ENCODE measurements around the gene FAM110A.
"Not testable (repeated sequence)": the region's sequence is repeated elsewhere in the genome, so short reads cannot be mapped to it uniquely, and the experiment has no call there.

Gene FAM110A

DNA sequence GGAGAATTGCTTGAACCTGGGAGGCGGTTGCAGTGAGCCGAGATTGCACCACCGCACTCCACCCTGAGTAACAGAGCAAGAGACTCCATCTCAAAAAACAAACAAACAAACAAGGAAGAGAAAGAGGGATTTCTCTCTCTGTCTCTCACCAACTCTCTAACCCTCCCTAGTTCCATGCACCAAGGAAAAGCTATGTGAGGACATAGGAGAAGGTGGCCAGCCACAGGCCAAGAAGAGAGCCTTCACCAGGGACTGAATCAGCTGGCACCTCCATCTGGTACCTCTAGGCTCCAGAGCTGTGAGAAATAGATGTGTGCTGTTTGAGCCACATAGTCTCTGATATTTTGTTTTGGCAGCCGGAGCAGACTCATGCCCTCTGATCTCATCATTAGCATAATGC is 9.0 kb upstream of the FAM110A start:
- DNase-seq = no peak

DNA sequence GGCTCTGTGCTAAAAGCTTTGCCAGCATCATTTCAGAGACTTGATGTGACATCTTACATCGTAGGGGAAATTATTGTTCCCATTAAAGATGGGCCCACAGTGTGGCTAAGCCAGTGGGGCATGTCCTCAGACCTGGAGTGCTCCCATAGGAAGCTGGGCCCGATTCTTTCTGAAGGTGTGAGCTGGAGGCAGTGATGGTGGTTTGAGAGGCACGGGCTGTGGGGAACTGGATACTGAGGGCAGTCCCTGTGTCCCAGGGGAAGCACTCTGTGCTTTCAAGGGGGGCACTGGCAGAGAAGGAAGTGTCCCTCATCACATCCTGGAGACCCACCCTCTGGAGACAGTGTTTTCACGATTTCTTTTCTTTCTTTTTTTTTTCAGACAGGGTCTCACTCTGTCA is 8.6 kb upstream of the FAM110A start:
- no peak for DNase-seq

DNA sequence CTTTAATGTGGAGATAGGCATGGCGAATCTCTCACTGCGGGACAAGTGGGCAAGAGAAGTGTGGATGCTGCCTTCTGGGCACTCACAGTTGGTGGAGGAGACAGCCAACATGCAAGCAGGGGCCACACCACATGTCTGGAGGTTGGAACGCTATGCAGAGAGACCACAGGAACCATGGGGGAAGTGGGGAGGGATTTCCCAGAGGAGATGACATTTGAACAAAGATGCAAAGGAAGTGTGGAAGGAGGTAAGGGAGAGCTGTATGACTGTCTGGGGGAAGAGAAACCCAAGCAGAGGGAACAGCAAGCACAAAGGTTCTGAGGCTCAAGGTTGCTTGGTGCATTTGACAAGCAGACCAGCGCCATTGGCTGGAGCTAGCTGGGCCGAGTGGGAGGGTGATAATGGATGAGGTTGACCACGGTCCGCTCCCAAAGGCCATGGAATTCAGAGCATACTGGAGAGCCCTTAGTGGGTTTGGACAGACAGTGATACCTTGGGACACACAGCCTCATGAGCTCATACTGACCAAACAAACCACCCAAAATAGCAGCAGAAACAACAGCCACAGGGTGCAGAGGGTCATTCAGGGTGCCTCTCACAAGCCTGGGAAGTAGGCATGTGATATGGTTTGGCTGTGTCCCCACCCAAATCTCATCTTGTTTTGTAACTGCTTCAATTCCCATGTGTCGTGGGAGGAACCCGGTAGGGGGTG is 7.6 kb upstream of the FAM110A start:
- no peak for DNase-seq

DNA sequence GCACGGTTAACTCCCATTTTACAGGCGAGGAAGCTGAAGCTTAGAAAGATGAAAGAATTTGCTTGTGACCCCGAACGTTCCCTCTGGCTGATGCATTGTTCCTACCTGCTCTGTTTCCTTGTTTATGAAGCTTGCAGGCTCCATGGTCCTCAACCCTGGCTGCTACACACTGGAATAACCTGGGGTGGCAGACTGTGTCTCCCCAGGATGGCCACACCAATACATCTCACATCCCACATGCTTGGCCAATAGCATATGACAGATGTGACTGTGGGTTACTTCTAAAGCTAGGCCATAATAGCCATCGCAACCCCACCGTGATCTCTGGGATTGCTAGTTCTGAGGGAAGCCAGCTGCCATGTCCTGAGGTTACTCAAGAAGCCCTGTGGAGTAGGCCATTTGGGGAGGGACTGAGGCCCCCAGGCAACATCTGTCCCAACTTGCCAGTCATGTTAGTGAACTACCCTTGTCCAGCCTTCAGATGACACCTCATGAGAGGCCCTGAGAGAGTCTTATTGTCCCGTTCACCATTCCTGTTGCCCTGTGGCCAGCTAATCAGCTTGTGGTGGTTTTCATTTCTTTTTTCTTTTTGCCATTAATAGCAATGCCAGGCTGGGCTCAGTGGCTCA is 6.7 kb upstream of the FAM110A start:
- DNase-seq = no peak

DNA sequence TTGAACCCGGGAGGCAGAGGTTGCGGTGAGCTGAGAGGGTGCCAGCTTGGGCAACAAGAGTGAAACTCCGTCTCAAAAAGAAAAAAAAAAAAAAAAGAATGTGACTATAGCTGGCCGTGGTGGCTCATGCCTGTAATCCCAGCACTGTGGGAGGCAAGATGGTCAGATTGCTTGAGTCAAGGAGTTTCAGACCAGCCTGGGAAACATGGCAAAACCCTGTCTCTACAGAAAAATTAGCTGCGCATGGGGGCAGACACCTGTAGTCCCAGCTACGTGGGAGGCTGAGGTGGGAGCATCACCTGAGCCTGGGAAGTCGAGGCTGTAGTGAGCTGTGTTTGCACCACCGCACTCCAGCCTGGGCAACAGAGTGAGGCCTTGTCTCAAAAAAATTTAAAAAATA is 5.5 kb upstream of the FAM110A start:
- DNase-seq = not testable (repeated sequence)

DNA sequence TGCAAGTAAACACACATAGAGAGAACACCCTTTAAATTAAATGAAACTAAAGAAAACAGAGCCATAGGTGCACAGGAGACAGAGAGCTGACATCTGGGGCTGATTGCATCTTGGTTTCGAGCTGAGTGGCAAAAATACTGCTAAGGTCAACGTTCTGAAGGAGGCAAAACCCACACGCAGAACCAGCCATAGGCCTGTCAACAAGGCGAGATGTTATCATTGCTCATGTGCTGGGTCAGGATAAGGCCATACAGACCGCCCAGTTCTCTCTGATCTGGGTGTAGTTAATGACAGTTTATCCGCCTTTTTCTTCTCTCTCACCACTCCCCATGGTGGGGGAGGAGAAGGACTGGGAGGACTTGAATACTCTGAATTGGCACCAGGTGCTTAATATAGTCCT is 4.5 kb upstream of the FAM110A start:
- DNase-seq = no peak

DNA sequence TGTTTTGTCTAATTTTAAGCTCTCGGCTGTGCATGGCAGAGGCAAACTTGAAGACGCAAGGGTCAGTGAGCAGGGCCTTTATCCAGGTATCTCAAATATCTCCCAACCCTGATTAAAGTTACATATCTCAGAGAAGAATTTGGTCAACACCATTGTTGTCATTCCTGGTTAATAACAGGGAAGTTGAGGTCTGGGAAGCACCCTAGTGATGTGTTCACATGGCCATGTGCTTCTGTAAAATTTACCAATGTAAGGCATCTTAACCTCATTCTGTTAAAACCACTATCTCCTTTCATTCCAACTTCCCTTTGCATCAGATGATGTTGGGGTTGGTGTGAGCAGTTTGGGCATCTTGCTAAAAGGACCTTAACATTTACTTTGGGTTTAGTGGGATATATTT is 4.0 kb upstream of the FAM110A start:
- no peak for DNase-seq

DNA sequence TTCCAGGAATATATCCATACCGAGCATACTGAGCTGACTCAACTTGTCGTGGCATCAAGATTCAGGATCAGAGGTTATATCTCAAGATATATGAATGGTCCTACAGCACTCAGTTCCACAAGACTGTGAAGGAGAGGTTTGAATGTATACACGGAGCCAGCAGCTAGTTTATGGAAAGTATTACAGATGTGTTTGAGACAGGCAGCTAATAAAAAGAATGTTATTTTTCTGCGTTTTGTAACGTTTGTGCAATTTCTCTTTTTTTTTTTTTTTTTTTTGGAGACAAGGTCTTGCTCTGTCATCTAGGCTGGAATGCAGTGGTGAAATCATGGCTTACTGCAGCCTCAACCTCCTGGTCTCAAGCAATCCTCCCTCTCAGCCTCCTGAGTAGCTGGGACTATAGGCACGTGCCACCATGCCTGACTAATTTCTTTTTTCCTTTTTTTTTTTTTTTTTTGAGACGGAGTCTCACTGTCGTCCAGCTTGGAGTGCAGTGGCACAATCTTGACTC is 3.4 kb upstream of the FAM110A start:
- DNase-seq = no peak

DNA sequence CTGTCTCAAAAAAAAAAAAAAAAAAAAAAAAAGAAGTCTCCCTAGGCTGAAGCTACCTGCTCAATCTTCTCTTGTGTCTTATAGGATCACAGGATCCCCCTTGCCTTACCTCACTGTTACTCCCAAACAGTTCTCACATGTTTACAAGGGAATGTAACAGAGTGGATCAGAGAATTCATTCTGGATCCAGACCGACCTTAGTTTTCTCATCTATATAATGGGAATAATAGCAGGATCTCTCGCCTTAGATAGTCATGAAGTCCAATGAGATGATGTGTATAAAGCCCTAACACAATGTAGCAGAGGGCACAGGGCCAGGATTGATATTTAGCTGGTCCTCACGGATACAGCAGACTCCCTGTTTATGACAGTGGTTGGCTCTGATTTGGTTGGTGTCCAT is 2.3 kb upstream of the FAM110A start:
- DNase-seq = no peak

DNA sequence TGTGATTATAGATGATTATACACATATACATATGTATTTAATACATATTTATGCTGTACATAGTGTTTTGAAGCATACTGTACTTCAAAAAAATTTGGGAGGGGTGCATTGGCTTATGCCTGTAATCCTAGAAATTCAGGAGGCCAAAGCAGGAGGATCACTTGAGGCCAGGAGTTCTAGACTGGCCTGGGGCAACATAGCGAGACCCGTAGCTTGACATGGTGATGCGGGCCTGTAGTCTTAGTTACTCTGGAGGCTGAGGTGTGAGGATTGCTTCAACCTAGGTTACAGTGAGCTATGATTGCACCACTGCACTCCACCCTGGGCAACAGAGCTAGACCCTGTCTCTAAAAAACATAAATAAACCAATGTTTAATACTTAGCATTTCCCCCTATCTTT is 1.6 kb upstream of the FAM110A start:
- no peak for DNase-seq

DNA sequence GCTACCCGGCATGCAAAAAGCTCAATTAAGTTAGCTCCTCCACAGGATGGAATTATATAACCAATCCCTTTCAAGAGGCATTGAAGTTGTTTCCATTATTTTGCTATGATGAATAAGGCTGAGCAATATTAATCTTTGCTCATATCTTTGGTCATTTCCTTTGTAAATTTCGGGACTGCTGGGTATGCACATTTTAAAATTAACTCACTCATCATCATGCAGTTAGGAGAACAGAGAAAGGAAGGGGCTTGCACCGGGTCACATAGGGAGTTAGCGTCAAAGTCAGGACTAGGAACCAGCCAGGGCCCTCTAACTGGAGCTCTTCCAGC is 430 bp upstream of the FAM110A start:
- DNase-seq = peak; percentile 67

DNA sequence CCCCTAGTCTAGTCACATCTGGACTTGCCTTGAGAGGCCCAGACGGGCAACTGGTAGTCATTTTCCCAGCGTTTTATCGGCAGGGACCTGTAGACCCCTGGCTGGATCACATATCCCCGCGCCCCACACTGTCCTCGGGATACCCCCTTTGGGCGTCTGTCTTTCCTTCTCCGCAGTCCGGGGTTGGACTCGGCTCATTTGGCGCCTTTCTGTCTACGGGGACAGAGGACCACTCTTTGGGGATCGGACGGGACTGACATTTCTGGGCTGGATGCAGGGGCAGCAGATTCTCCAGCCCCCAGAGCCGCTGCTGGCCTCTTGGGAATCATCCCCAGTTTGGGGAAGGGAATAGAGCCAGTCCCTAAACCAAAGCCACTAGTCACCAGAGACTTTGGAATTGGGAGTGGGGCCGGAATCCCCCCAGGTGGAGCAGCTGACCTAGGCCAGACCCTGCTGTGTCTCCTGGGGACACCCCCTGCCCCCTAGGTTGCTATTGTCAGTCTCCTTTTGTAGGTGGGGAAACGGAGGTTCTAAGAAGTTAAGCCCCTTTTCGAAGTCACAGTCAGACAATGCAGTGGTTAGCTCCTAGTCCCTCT is 734 bp downstream of the FAM110A start:
- DNase-seq = no peak

DNA sequence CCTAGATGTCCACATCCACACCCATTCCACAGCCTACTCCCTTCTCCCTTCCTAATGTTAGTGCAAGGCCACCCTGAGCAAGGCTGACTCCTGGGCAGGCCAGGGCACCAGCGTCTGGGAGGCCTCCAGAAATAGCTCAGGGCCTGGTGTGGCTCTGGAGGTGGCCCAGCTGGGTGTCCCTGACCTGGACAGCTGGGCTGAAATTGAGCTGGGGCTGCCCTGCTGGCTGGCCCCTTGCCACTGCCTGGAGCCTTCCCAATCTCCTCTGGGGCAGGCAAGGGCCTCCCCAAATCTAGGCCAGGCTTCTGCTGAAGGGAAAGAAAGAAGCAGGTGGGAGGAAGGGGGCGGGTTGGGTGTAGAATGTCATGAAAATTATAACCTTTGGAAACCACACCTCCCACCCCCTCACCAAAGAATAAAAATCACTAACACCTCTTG is 2.1 kb downstream of the FAM110A start:
- no peak for DNase-seq

DNA sequence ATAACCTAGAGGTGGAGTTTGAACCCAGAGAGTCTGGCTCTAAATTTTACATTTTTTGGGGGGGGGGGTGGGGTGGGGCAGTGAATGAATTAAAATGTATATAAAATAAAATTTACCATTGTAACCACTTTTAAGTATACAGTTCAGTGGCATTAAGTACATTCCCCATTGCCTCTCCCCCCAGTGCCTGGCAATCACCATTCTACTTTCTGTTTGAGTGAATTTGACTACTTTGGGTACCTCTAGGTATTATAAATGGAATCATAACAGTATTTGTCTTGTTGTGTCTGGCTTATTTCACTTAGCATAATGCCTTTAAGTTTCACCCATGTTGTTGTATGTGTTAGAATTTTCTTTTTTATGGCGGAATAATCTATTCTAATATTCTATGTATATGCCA is 2.7 kb downstream of the FAM110A start:
- DNase-seq = no peak

DNA sequence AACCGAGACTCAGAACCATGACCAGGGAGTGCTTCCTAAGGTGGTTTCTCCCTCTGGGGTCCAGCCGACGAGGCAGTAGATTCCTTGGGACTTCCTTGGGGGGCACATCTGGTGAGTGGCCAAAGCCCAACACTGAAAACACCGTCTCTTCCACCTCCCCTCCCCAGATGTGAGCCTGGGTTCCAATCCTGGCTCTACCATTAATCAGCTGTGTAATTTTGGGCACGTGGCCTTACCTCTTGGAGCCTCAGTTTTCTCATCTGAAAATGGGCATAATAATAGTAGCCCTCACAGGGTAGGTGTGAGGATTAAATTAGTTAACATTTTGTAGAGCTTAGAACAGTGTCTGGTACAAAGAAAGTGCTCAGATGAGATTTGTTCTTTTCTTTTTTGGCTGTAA is 5.5 kb downstream of the FAM110A start:
- DNase-seq = no peak

DNA sequence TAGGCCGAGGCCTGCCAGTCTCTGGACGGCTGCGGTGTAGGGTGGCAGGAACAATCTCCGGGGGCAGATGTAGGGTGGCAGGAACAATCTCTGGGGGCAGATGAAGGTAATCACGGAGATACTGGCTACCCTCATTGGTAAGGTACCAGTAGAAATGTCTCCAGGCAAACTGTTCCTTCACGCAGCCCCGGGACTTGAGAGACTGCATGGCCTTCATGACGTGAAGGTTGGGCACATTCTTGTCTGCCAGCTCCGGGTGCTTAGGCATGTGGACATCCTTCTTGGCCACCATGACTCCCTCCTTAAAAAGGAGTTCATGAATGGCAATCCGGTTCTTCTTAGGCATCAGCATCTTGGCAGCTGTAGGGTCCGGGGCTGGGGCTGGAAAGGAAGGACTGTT is 6.1 kb downstream of the FAM110A start:
- no peak for DNase-seq

DNA sequence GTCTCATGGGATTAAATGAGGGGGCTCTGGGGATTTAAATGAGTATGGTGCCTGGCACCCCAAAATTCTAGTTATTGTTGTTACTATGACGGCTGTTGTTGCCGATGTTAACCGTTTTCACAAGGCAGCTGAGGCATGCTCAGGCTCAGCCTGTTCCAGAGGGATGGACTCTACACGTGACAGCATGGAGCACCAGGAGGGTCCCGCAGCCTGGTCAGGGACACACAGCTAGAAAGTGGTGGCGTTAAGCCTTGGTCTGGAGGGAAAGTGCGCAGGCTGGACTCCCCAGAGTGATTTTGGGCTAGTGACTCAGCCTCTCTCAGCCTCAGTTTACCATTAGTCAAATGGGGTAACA is 7.0 kb downstream of the FAM110A start:
- no peak for DNase-seq

DNA sequence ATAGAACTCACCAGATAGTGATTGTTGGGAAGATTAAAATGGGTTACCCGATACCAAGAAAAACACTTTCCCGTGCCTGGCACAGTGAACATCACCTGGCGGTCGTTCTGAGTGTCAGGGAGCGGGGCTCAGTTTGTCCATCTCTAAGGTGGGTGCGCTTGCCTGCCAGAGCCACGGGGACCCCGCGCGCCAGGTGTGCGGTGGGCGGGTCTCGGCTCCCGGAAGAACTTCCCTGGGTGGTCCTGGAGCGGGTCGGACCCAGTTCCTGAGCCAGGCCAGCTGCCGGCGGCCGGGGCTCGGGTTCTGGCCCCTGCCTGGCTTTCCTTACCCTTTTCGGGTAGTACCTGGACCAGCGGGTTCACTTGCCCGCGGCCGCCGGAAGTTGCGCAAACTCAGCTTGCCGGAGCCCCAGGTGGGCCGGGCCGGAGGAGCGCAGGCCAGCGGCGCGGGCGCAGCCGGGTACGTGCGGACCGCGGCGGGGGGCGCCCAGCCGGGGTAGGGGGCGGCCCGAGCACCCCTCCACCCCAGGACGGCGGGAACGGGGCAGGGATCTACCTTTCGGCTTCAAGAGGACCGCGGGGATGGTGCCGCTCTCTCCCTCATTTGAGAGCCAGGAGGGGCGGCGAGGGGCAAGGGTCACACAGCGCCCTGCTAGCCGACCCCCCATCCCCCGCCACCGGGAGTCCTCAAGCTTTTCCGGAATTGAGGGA is 7.5 kb downstream of the FAM110A start:
- no peak for DNase-seq

DNA sequence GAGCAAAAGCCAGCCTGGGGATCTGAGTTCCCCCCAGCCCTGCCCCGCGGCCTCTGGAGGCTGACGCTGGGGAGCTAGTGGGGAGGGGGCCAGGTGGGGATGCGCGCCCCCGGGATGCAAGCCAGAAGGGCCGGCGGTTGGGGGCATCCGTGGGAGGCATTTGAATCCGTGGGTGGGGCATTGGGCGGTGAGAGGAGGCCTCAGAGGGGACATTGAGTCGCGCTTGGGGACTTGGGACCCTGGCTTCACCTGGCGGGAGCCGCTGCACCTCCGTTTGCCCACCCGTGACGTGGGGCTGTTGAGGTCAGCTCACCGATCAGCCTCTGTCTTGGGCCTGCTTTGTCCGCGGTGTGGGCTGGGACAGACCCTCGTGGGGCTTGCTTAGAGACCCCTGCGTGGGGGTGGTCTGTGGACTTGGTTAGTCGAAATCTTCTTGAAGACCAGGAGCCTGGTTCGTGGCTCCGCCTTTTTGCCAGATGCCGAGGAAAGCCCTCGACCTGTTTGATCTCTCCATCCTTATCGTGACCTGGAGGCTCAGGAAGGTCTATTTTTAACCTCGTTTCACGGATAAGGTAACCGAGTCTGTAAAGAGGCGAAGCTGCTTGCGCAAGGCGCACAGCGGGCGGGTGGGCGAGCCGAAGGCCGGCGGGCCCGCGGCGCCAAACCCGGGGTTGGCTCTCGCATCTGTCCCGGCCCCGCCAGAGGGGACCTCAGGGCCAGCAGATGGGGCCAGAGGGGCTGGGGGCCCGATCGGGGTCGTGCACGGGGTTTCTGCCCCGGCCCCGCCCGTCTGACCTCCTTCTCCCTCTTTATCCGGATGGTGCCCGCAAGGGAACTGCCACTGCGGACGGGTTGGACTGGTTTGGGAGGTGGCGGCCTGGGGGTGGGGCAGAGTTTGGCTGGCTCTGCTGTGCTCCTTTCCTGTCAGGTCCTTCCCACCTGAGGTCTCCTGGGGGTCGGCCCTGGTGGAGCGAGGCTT is 8.3 kb downstream of the FAM110A start:
- DNase-seq = no peak

DNA sequence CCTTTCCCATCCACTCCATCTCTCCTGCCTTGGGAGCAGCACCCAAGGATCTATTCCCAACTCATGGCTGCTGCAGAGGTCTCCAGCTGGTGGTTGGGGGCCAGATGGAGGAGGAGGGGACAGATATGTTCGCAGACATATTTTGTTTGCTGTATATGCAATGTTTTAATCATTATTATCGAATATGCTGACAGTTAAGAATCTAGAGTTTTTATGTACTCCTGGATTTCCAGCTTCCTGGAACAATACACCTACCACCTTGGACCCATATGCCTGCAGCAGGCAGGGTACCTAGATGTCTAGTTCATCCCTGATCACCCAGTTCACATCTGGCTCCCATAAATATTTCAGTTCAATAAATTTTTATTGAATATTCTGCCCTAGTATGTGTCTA is 9.0 kb downstream of the FAM110A start:
- DNase-seq = no peak

DNA sequence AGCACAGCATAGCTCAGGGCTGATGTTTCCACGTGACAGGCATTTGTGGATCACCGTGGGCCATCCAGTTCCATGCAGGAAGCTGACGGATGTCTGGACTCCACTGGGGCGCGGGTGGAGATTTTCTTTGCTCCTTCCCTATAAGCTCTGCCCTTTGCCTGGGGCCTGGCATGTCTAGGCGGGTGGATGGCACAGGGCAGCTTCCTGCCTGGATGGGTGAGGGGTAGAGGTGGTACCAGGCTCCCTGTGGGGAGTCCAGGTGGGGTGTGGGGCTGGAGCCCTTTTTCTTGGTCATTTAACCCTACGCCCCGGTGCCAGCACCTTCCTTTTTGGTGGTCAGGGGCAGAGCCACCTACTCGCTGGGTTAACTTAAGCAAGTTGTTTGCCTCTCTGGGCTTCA is 10.4 kb downstream of the FAM110A start:
- no peak for DNase-seq

DNA sequence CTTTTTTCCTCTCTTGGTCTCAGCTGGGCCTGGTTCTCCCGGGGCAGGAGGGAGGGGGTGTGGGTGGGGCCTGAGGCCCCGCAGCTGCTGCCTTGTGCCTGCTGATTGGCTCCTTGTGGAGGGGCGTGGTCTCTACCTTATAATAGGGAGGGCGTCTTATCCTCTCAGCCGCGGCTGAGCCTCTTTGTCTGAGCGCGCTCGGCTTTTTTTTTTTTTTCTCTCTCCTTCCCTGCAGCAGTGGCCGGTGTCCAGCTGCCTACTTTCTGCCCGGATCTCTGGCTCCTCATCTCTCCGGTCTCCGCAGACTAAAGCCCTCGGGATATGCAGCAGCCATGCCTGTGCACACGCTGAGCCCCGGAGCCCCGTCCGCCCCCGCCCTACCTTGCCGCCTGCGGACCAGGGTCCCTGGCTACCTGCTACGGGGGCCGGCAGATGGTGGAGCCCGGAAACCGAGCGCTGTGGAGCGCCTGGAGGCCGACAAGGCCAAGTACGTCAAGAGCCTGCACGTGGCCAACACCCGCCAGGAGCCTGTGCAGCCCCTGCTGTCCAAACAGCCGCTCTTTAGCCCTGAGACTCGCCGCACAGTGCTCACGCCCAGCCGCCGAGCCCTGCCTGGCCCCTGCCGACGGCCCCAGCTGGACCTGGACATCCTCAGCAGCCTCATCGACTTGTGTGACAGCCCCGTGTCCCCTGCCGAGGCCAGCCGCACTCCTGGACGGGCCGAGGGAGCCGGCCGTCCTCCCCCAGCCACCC is 11.1 kb downstream of the FAM110A start:
- DNase-seq = no peak
